ENCODE data around the gene KCNJ8.
"Not testable (repeated sequence)": the region's sequence is repeated elsewhere in the genome, so short reads cannot be mapped to it uniquely, and the experiment has no call there.

KCNJ8 gene

GRCh38 chr12:21774358-21775132 lies at the start of gene KCNJ8:
KCNJ8 (minus strand) TSS chr12:21774706; CDS start chr12:21773616, 1,090 bp downstream.
- DNase-seq (ENCODE audit: low read depth) = no peak

GRCh38 chr12:21823581-21823980 lies 49.1 kb upstream of the KCNJ8 start:
- DNase-seq (ENCODE audit: low read depth) = no peak

DNA sequence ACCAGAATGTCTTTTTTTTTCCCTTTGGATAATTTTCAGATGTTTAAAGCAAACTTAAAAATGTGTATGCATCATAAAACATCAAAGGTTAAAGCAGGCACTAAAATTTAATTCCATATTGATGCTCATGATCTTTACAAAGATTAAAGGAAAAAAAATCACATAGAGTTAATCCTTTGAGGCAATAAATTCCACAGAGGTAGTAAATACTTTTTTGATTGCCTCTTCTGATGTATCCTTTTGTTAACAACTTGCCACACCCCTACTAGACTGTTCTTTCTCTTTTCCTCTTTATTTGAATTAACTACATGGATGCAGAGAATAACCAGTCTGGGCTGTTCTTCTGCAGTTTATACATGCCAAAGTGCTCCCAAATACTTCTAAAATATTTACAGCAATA lies 45.2 kb upstream of the KCNJ8 start:
- DNase-seq (ENCODE audit: low read depth) = no peak

DNA sequence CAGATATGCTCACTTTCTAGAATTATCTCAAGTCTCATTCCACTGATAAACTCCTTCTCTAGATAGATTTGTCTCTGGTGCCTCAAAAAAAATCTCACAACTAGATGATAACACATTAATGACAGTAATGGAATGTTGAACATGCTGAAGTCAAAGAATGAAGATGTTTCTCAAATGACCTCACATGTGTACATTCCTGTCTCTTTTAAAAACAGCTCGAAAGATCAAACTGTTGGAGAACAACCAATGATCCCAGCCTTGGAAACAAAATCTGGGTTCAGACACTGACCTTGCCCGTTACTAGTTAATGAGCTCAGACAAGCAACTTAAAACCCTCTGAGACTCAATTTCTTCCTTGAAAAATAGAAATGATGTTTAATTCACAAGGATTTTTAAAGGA lies 44.7 kb upstream of the KCNJ8 start:
- no peak for DNase-seq (ENCODE audit: low read depth)

DNA sequence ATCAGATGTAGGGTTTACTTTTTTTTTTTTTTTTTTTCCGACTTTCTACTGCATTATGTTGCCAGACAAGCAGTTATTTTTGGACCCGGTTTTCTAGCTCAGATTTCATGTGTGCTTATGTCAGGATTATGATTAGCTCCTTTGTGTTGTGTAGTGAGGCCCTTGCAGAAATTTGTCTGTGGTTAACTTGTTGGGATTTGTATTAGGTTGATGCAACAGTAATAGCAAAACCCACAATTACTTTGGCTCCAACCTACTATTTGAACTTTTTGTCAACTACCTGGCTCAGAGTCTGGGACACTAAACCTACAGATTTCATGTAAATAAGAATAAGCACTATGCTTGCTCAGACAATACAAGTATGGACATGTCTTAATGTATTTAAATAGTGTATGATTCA lies 44.1 kb upstream of the KCNJ8 start:
- no peak for DNase-seq (ENCODE audit: low read depth)

GRCh38 chr12:21815306-21816062 lies 41.0 kb upstream of the KCNJ8 start:
- no peak for DNase-seq (ENCODE audit: low read depth)

DNA sequence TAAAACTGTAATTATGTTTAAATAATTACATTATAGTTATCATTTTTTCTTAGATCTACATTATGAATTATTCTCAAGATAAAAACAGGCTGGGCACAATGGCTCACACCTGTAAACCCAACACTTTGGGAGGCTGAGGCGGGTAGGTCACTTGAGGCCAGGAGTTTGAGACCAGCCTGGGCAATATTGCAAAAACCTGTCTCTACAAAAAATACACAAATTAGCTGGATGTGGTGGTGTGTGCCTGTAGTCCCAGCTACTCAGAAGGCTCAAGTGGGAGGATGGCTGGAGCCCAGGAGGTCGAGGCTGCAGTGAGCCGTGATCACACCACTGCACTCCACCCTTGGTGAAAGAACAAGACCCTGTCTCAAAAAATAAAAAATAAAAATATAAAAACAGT lies 40.3 kb upstream of the KCNJ8 start:
- no peak for DNase-seq (ENCODE audit: low read depth)

GRCh38 chr12:21814327-21814726 lies 39.8 kb upstream of the KCNJ8 start:
- DNase-seq (ENCODE audit: low read depth) = no peak

DNA sequence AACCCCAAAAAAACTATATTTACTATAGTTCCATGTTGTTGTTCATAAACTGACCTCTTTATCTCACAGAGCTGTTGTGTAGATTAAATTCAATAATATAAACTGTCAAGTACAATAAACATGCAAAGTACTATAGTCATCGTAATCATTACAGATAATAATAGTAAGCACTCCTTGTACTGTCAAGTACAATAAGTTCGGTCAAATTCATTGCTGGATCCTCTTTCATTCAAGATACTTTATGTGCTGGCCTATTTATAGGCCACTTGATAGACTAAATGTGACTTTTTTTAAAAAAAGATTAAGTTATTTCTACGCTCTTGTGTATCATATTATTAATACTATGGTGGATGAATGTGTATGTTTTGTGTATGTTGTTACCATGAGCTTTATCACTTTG lies 39.2 kb upstream of the KCNJ8 start:
- no peak for DNase-seq (ENCODE audit: low read depth)

GRCh38 chr12:21813125-21813524 lies 38.6 kb upstream of the KCNJ8 start:
- no peak for DNase-seq (ENCODE audit: low read depth)

DNA sequence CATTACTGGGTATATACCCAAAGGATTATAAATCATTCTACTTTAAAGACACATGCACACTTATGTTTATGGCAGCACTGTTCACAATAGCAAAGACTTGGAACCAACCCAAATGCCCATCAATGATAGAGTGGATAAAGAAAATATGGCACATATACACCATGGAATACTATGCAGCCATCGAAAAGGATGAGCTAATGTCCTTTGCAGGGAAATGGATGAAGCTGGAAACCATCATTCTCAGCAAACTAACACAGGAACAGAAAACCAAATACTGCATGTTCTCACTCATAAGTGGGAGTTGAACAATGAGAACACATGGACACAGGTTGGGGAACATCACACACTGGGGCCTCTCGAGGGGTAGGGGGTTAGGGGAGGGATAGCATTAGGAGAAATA lies 37.8 kb upstream of the KCNJ8 start:
- not testable (repeated sequence) for DNase-seq (ENCODE audit: low read depth)

GRCh38 chr12:21809100-21809499 lies 34.6 kb upstream of the KCNJ8 start:
- DNase-seq (ENCODE audit: low read depth) = no peak

- DNase-seq (ENCODE audit: low read depth) = no peak
Measured at GRCh38 chr12:21806255-21806654, 31.7 kb upstream of the KCNJ8 start.

- no peak for DNase-seq (ENCODE audit: low read depth)
Measured at GRCh38 chr12:21801522-21802288, 27.2 kb upstream of the KCNJ8 start.

DNA sequence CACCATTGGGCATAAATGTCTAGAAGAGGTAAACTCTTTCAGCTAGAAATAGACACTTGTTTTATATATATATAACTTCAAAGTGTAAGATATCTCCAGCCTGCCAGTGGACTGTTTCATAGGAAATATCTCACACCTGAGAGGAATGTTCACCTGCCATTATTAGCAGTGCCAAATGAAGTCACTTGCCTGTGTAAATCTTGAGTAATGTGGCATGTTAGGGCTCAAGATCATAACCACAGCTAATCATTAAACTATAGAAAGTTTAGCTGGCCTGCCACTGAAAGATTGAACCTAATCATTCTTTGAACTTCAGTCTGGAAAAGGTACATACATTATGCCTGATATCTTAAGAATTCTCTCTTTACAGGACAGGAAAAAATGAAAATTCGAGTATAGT lies 25.5 kb upstream of the KCNJ8 start:
- no peak for DNase-seq (ENCODE audit: low read depth)

DNA sequence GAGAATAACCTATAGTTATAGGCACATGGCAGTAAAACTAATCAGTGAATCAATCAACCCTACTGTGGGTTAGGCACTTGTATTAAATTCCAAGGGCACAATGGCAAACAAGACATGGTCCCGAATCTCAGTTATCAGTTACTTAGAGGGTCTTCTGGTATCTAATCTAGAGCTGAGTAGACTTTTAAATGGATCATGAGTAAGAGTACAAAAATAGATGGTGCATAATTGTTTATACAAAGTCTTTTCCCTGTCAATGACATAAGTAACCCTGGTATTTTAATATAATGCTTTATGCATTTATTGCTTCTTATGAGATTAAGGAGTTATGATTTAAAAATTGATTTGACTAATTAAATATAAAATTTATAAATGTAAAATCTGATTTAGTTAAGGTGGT lies 23.0 kb upstream of the KCNJ8 start:
- no peak for DNase-seq (ENCODE audit: low read depth)

DNA sequence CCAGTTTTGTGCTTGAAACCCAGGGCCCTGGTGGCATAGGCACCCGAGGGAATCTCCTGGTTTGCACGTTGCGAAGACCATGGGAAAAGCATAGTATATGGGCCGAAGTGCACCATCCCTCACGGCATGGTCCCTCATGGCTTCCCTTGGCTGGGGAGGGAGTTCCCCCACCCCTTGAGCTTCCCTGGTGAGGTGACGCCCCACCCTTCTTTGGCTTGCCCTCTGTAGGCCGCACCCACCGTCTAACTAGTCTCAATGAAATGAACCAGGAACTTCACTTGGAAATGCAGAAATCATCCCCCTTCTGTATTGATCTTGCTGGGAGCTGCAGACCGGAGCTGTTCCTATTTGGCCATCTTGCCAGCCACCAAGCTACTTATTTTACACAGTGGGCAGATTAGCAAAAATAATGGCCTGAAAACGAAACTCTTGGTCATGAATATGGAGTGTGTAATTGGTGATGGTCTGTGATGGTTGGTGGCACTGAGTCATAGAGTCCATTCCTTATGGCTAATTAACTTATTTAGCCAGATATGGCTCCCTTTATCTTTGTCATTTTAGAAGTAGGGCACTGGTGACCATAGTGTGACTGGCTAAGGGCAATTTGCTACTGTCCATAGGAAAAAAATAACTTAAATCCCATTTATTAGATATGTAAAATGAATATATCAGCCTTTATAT lies 21.3 kb upstream of the KCNJ8 start:
- DNase-seq (ENCODE audit: low read depth) = no peak

- not testable (repeated sequence) for DNase-seq (ENCODE audit: low read depth)
Measured at GRCh38 chr12:21794807-21795595, 20.5 kb upstream of the KCNJ8 start.

- not testable (repeated sequence) for DNase-seq (ENCODE audit: low read depth)
Measured at GRCh38 chr12:21789687-21790086, 15.2 kb upstream of the KCNJ8 start.

- no peak for DNase-seq (ENCODE audit: low read depth)
Measured at GRCh38 chr12:21788089-21788983, 13.8 kb upstream of the KCNJ8 start.
